Sigmoid colon (tissue), 7 donors: ENCODE results near the gene CHTF18. TPM values are rescaled to one million over a fixed set of nuclear protein-coding genes. Genes with fewer than 3 reads are reported as not detected.
"Not testable (repeated sequence)": the region's sequence is repeated elsewhere in the genome, so short reads cannot be mapped to it uniquely, and the experiment has no call there.

Experiments used
- DNase-seq: peaks from one replicate; pipeline ENCODE4 v3.0.0-alpha.2; 2019
- H3K27ac ChIP-seq, 4 donors: fragments of 200-600 bp; sonication (generic); one replicate each; pipeline ENCODE4 v1.5.1; 2016 to 2019; ENCODE audit warnings: mild to moderate bottlenecking in 1 of 4
- H3K27me3 ChIP-seq, 3 donors: fragments of 200-600 bp; sonication (generic); one replicate each; pipeline ENCODE4 v1.5.1; 2019; ENCODE audit warnings: mild to moderate bottlenecking in 1 of 3
- H3K36me3 ChIP-seq, 4 donors: fragments of 200-600 bp; sonication (generic); one replicate each; pipeline ENCODE4 v1.5.1; 2016 to 2019
- H3K4me1 ChIP-seq, 4 donors: fragments of 200-600 bp; sonication (generic); one replicate each; pipeline ENCODE4 v1.5.1; 2017 to 2019
- H3K4me3 ChIP-seq, 4 donors: fragments of 200-600 bp; sonication (generic); one replicate each; pipeline ENCODE4 v1.5.1; 2017 to 2019; ENCODE audit warnings: mild to moderate bottlenecking in 2 of 4, moderate library complexity in 1 of 4
- H3K9me3 ChIP-seq, 4 donors: fragments of 200-600 bp in 3 of 4; sonication (generic) in 3 of 4; one replicate each; pipeline versions ENCODE4 v1.5.1 to v1.6.1; 2013 to 2019
- CTCF ChIP-seq, 4 experiments: fragments of 450-650 bp in 3 of 4; fragments of 200-600 bp in 1 of 4; IDR thresholded peaks; one replicate each; pipeline ENCODE4 v1.5.1; 2016 to 2019; ENCODE audit warnings: antibody characterized with exemption in 4 of 4, mild to moderate bottlenecking in 3 of 4, moderate library complexity in 2 of 4
- EP300 ChIP-seq, 4 donors: sonication (generic); formaldehyde crosslinking; IDR thresholded peaks; one replicate each; pipeline ENCODE4 v1.6.1; 2017; ENCODE audit warnings: antibody characterized with exemption in 4 of 4
- POLR2A ChIP-seq, 2 donors: fragments of 450-650 bp; IDR thresholded peaks; one replicate each; pipeline ENCODE4 v1.6.1; 2016; ENCODE audit warnings: antibody characterized with exemption in 2 of 2, mild to moderate bottlenecking in 2 of 2, moderate library complexity in 2 of 2
- POLR2AphosphoS5 ChIP-seq, 4 donors: sonication (generic); formaldehyde crosslinking; IDR thresholded peaks; one replicate each; pipeline ENCODE4 v1.6.1; 2017; ENCODE audit warnings: antibody characterized with exemption in 4 of 4
- WGBS, 2 donors: extraction: QIAGEN DNeasy Blood & Tissue Kit; methylation state at CpG; one replicate each; pipeline ENCODE4 v1.1.7; 2013; 5-methylcytosine and 5-hydroxymethylcytosine counted together
- intact Hi-C: fragments of 100-400 bp; cut with DNase I; formaldehyde crosslinking; loops from one replicate; pipeline ENCODE4 v1.15.1; 2023
- polyA plus RNA-seq, 3 donors: library from polyadenylated mRNA; stranded (reverse); fragments of 200-250 nt; gene quantifications; one replicate each; pipeline ENCODE4 v1.2.3, GENCODE V29; 2013
- total RNA-seq, 4 donors: library from RNA; depleted of rRNA; stranded (reverse); fragments of >200 nt; gene quantifications; one replicate each; pipeline ENCODE4 v1.1.0, GENCODE V29; 2016
- donor health status: healthy with polysubstance abuse.
- donor health status: Bipolar disorder and iron deficiency.
- donor health status: healthy.

Gene CHTF18
- total and polyA plus RNA-seq, 7 donors, result 1.8 to 29.2 (median 5.0) TPM

GRCh38 chr16:832652-833336 lies 44.4 kb downstream of the CHTF18 start:
- no peak for TF ChIP-seq CTCF (IDR thresholded peaks at IDR 0.05)
- TF ChIP-seq EP300 (IDR thresholded peaks at IDR 0.05), result no peak
- TF ChIP-seq POLR2AphosphoS5 (IDR thresholded peaks at IDR 0.05), result no peak
- no peak for TF ChIP-seq POLR2A (IDR thresholded peaks at IDR 0.05)
- H3K27me3 ChIP-seq, result peaks cover 0 to 41% (median 15%) of the 10 kb centered on the region in 3 donors

GRCh38 chr16:833411-833810 lies 45.0 kb downstream of the CHTF18 start:
- 85 to 89% methylated on average over 14 of the region's 14 CpGs for WGBS, 2 donors
- no peak overlapping the region for H3K27ac ChIP-seq
- intact Hi-C loops, result no loop called here
- H3K36me3 ChIP-seq, result no peaks in the 10 kb centered on the region
- TF ChIP-seq POLR2A (IDR thresholded peaks at IDR 0.05) (no peak), EP300 (IDR thresholded peaks at IDR 0.05) (no peak), POLR2AphosphoS5 (IDR thresholded peaks at IDR 0.05) (no peak), CTCF (IDR thresholded peaks at IDR 0.05) (no peak)
- peaks cover 9 to 23% (median 16%) of the 10 kb centered on the region in 4 donors for H3K9me3 ChIP-seq
- H3K4me1 ChIP-seq, result no peaks in the 10 kb centered on the region
- H3K4me3 ChIP-seq, result no peak overlapping the region
- no peak for DNase-seq
- H3K27me3 ChIP-seq, result peaks cover 0 to 41% (median 15%) of the 10 kb centered on the region in 3 donors

More at GRCh38 chr16:832652-833336, 44.4 kb downstream of the CHTF18 start:
- 14 to 62% methylated on average over 35 of the region's 35 CpGs for WGBS, 2 donors
- Histone ChIP-seq H3K9me3 (peaks cover 9 to 23% (median 16%) of the 10 kb centered on the region in 4 donors), H3K4me3 (no peak overlapping the region), H3K27ac (no peak overlapping the region), H3K36me3 (no peaks in the 10 kb centered on the region), H3K4me1 (no peaks in the 10 kb centered on the region)
- no peak for DNase-seq
- intact Hi-C loops, result no loop called here

GRCh38 chr16:835373-835772 lies 47.0 kb downstream of the CHTF18 start:
- no peaks in the 10 kb centered on the region for H3K4me1 ChIP-seq
- TF ChIP-seq CTCF (IDR thresholded peaks at IDR 0.05) (no peak), EP300 (IDR thresholded peaks at IDR 0.05) (no peak), POLR2AphosphoS5 (IDR thresholded peaks at IDR 0.05) (no peak), POLR2A (IDR thresholded peaks at IDR 0.05) (no peak)
- H3K9me3 ChIP-seq, result peaks cover 9 to 23% (median 16%) of the 10 kb centered on the region in 4 donors
- DNase-seq, result no peak
- H3K27ac ChIP-seq, result no peak overlapping the region
- H3K27me3 ChIP-seq, result peaks cover 0 to 53% (median 19%) of the 10 kb centered on the region in 3 donors
- intact Hi-C loops, result no loop called here
- no peaks in the 10 kb centered on the region for H3K36me3 ChIP-seq
- no peak overlapping the region for H3K4me3 ChIP-seq
- WGBS, 2 donors, result 93 to 94% methylated on average over 10 of the region's 10 CpGs

GRCh38 chr16:836221-836620 lies 47.8 kb downstream of the CHTF18 start:
- no peaks in the 10 kb centered on the region for H3K36me3 ChIP-seq
- H3K4me1 ChIP-seq, result no peaks in the 10 kb centered on the region
- no peak overlapping the region for H3K4me3 ChIP-seq
- no peak overlapping the region for H3K27ac ChIP-seq
- DNase-seq, result no peak
- H3K9me3 ChIP-seq, result peaks cover 9 to 23% (median 16%) of the 10 kb centered on the region in 4 donors
- TF ChIP-seq EP300 (IDR thresholded peaks at IDR 0.05) (no peak), POLR2A (IDR thresholded peaks at IDR 0.05) (no peak), POLR2AphosphoS5 (IDR thresholded peaks at IDR 0.05) (no peak), CTCF (IDR thresholded peaks at IDR 0.05) (no peak)
- WGBS, 2 donors, result 92% methylated on average over 4 of the region's 4 CpGs
- peaks cover 0 to 58% (median 27%) of the 10 kb centered on the region in 3 donors for H3K27me3 ChIP-seq
- intact Hi-C loops, result no loop called here

GRCh38 chr16:836822-837221 lies 48.4 kb downstream of the CHTF18 start:
- H3K9me3 ChIP-seq, result peaks cover 9 to 23% (median 16%) of the 10 kb centered on the region in 4 donors
- intact Hi-C loops, H3K27ac ChIP-seq, DNase-seq, H3K4me1 ChIP-seq, H3K4me3 ChIP-seq, H3K36me3 ChIP-seq: not testable (repeated sequence)
- H3K27me3 ChIP-seq, result peaks cover 0 to 58% (median 25%) of the 10 kb centered on the region in 3 donors
- 90 to 93% methylated on average over 3 of the region's 3 CpGs for WGBS, 2 donors
